Stimulated activated CD4-positive, alpha-beta T cell treated with anti-CD3 and anti-CD28 coated beads, Interleukin-15, amount 100 ng/mL, for 48 hours (primary cell): ENCODE results near the gene RPS6KA2.
"Not testable (repeated sequence)": the region's sequence is repeated elsewhere in the genome, so short reads cannot be mapped to it uniquely, and the experiment has no call there.

Experiments used
- DNase-seq, 2 donors: peaks; one replicate each; pipeline ENCODE4 v3.0.0-alpha.2; 2020; ENCODE audit warnings: low read depth in 2 of 2

The RPS6KA2 gene

GRCh38 chr6:166420351-166420750 is 206.7 kb downstream of the RPS6KA2 start:
- no peak for DNase-seq

GRCh38 chr6:166419717-166420116 is 207.3 kb downstream of the RPS6KA2 start:
- DNase-seq = no peak

GRCh38 chr6:166419286-166419685 is 207.8 kb downstream of the RPS6KA2 start:
- peak; percentile 38 to 40 for DNase-seq

GRCh38 chr6:166418691-166419143 is 208.3 kb downstream of the RPS6KA2 start:
- no peak for DNase-seq

GRCh38 chr6:166417285-166417691 is 209.8 kb downstream of the RPS6KA2 start:
- no peak for DNase-seq

- DNase-seq = no peak
These were observed 211.2 kb downstream of the RPS6KA2 start for GRCh38 chr6:166415833-166416347.

- no peak for DNase-seq
These were observed 211.7 kb downstream of the RPS6KA2 start for GRCh38 chr6:166415306-166415705.

GRCh38 chr6:166413491-166413951 is 213.5 kb downstream of the RPS6KA2 start:
- DNase-seq = no peak

- DNase-seq = no peak
These were observed 214.1 kb downstream of the RPS6KA2 start for GRCh38 chr6:166412911-166413384.

- no peak for DNase-seq
These were observed 214.7 kb downstream of the RPS6KA2 start for GRCh38 chr6:166412156-166412910.

- DNase-seq = no peak
These were observed 215.3 kb downstream of the RPS6KA2 start for GRCh38 chr6:166411721-166412151.

- no peak for DNase-seq
These were observed 215.8 kb downstream of the RPS6KA2 start for GRCh38 chr6:166411271-166411670.

GRCh38 chr6:166410426-166410935 is 216.6 kb downstream of the RPS6KA2 start:
- no peak for DNase-seq

GRCh38 chr6:166408936-166409755 is 217.9 kb downstream of the RPS6KA2 start:
- DNase-seq = no peak

GRCh38 chr6:166406197-166406596 is 220.9 kb downstream of the RPS6KA2 start:
- DNase-seq = no peak

- no peak for DNase-seq
These were observed 221.7 kb downstream of the RPS6KA2 start for GRCh38 chr6:166405386-166405785.

- DNase-seq = no peak
These were observed 224.3 kb downstream of the RPS6KA2 start for GRCh38 chr6:166402582-166403277.

GRCh38 chr6:166400649-166401250 is 226.3 kb downstream of the RPS6KA2 start:
- DNase-seq = not testable (repeated sequence)

- no peak for DNase-seq
These were observed 226.9 kb downstream of the RPS6KA2 start for GRCh38 chr6:166400181-166400580.

GRCh38 chr6:166398348-166398747 is 228.7 kb downstream of the RPS6KA2 start:
- DNase-seq = no peak

GRCh38 chr6:166397849-166398248 is 229.2 kb downstream of the RPS6KA2 start:
- DNase-seq = no peak
